Mesenchymal stem cell (in vitro differentiated cells and primary cell): ENCODE results near the gene NEDD4L.

Source experiments
- DNase-seq: peaks from one replicate; pipeline ENCODE4 v3.0.0-alpha.2; 2013
- H2AFZ ChIP-seq: one replicate; pipeline ENCODE4 v1.6.1; 2013; ENCODE audit warnings: low read depth, mild to moderate bottlenecking, control low read depth, inconsistent platforms, low read length, moderate library complexity
- H2AK5ac ChIP-seq: 2 replicates; pipeline ENCODE4 v1.6.1; 2013; ENCODE audit warnings: low read length, moderate library complexity, mild to moderate bottlenecking, inconsistent platforms; ENCODE audit not compliant: severe bottlenecking
- H2BK120ac ChIP-seq: one replicate; pipeline ENCODE4 v1.6.1; 2013; ENCODE audit warnings: low read depth, mild to moderate bottlenecking, inconsistent platforms, low read length, moderate library complexity
- H2BK12ac ChIP-seq, 2 experiments: one replicate each; pipeline ENCODE4 v1.6.1; 2013; ENCODE audit warnings: inconsistent platforms in 2 of 2, low read length in 2 of 2, mild to moderate bottlenecking in 2 of 2, moderate library complexity in 2 of 2, control low read depth in 1 of 2
- H2BK15ac ChIP-seq: one replicate; pipeline ENCODE4 v1.6.1; 2013; ENCODE audit warnings: mild to moderate bottlenecking, low read depth, inconsistent platforms; ENCODE audit not compliant: poor library complexity, severe bottlenecking
- H2BK5ac ChIP-seq: 2 replicates; pipeline ENCODE4 v1.6.1; 2013; ENCODE audit warnings: low read depth, mild to moderate bottlenecking, low read length, control low read depth, inconsistent platforms; ENCODE audit not compliant: poor library complexity, severe bottlenecking
- H3K14ac ChIP-seq, 2 experiments: one replicate each; pipeline ENCODE4 v1.6.1; 2013; ENCODE audit warnings: inconsistent platforms in 2 of 2, low read length in 2 of 2, control low read depth in 1 of 2, mild to moderate bottlenecking in 1 of 2, moderate library complexity in 1 of 2
- H3K18ac ChIP-seq, 2 experiments: one replicate each; pipeline ENCODE4 v1.6.1; 2013; ENCODE audit warnings: inconsistent platforms in 2 of 2, low read length in 2 of 2, control low read depth in 1 of 2, low read depth in 1 of 2, mild to moderate bottlenecking in 1 of 2
- H3K23ac ChIP-seq, 2 experiments: one replicate each; pipeline ENCODE4 v1.6.1; 2013; ENCODE audit warnings: inconsistent platforms in 2 of 2, low read length in 2 of 2, mild to moderate bottlenecking in 2 of 2, moderate library complexity in 2 of 2, control low read depth in 1 of 2
- H3K27ac ChIP-seq: 2 replicates; pipeline ENCODE4 v1.5.1; 2013; ENCODE audit warnings: mild to moderate bottlenecking, moderate library complexity, low read length, control low read depth, inconsistent platforms; ENCODE audit not compliant: poor library complexity, severe bottlenecking
- H3K27me3 ChIP-seq, 2 experiments: 2 replicates each; pipeline versions ENCODE4 v1.6.1 to v1.7.0; 2013; ENCODE audit warnings: low read length in 2 of 2, mild to moderate bottlenecking in 2 of 2, moderate library complexity in 2 of 2, control low read depth in 1 of 2, inconsistent platforms in 1 of 2; ENCODE audit not compliant: control insufficient read depth in 1 of 2, insufficient read depth in 1 of 2
- H3K36me3 ChIP-seq, 2 experiments: 2 replicates each; pipeline versions ENCODE4 v1.6.1 to v1.7.0; 2013; ENCODE audit warnings: low read length in 2 of 2, control low read depth in 1 of 2, inconsistent platforms in 1 of 2, low read depth in 1 of 2, mild to moderate bottlenecking in 1 of 2; ENCODE audit not compliant: insufficient read depth in 2 of 2, control insufficient read depth in 1 of 2
- H3K4ac ChIP-seq, 2 experiments: one replicate each; pipeline ENCODE4 v1.6.1; 2013; ENCODE audit warnings: inconsistent platforms in 2 of 2, low read length in 2 of 2, mild to moderate bottlenecking in 2 of 2, moderate library complexity in 2 of 2, control low read depth in 1 of 2, low read depth in 1 of 2
- H3K4me1 ChIP-seq: 2 replicates; pipeline ENCODE4 v1.6.1; 2013; ENCODE audit warnings: low read depth, low read length, control low read depth; ENCODE audit not compliant: control insufficient read depth, insufficient read depth
- H3K4me2 ChIP-seq: 2 replicates; pipeline ENCODE4 v1.6.1; 2013; ENCODE audit warnings: low read length, mild to moderate bottlenecking, inconsistent platforms; ENCODE audit not compliant: poor library complexity, severe bottlenecking
- H3K4me3 ChIP-seq, 2 experiments: 2 replicates each; pipeline versions ENCODE4 v1.5.1 to v1.7.0; 2013; ENCODE audit warnings: low read length in 2 of 2, mild to moderate bottlenecking in 2 of 2, control low read depth in 1 of 2, low read depth in 1 of 2; ENCODE audit not compliant: insufficient read depth in 1 of 2
- H3K79me1 ChIP-seq: replicated peaks from 2 replicates; pipeline ENCODE4 v1.6.1; 2013; ENCODE audit warnings: mild to moderate bottlenecking, control low read depth, low read length, inconsistent platforms; ENCODE audit not compliant: poor library complexity, severe bottlenecking
- H3K9ac ChIP-seq: 2 replicates; pipeline ENCODE4 v1.7.0; 2013; ENCODE audit warnings: mild to moderate bottlenecking, low read length, moderate library complexity
- H3K9me3 ChIP-seq: 2 replicates; pipeline ENCODE4 v1.7.0; 2013; ENCODE audit warnings: mild to moderate bottlenecking, low read length; ENCODE audit not compliant: control insufficient read depth
- H4K8ac ChIP-seq: one replicate; pipeline ENCODE4 v1.6.1; 2013; ENCODE audit warnings: inconsistent platforms, mild to moderate bottlenecking, low read length, moderate library complexity
- H4K91ac ChIP-seq: one replicate; pipeline ENCODE4 v1.6.1; 2013; ENCODE audit warnings: mild to moderate bottlenecking, low read length, inconsistent platforms
- WGBS: methylation state at CpG from one replicate; pipeline ENCODE4 v1.1.7; 2013; ENCODE audit warnings: mixed read lengths; 5-methylcytosine and 5-hydroxymethylcytosine counted together

The NEDD4L gene

GRCh38 chr18:58230438-58231179 is 186.6 kb downstream of the NEDD4L start:
- no peak overlapping the region for H3K23ac ChIP-seq
- no peaks in the 10 kb centered on the region for H3K9me3 ChIP-seq
- H2BK5ac ChIP-seq, result no peak overlapping the region
- H3K36me3 ChIP-seq, result peaks cover 0 to 7% of the 10 kb centered on the region in 2 experiments
- no peak overlapping the region for H4K91ac ChIP-seq
- H3K14ac ChIP-seq, result no peak overlapping the region
- no peak overlapping the region for H4K8ac ChIP-seq
- no peak overlapping the region for H3K18ac ChIP-seq
- H3K4me3 ChIP-seq, result no peak overlapping the region
- no peak overlapping the region for H3K9ac ChIP-seq
- H3K4me1 ChIP-seq, result peaks cover 14% of the 10 kb centered on the region
- H2BK12ac ChIP-seq, result no peak overlapping the region
- H2AFZ ChIP-seq, result no peak overlapping the region
- 84% methylated on average over 7 of the region's 8 CpGs for WGBS
- no peaks in the 10 kb centered on the region for H3K27me3 ChIP-seq
- H3K4me2 ChIP-seq, result no peak overlapping the region
- no peak overlapping the region for H2BK15ac ChIP-seq
- DNase-seq, result peak; percentile 66
- H2AK5ac ChIP-seq, result no peak overlapping the region
- H3K79me1 ChIP-seq, result peaks cover 24% of the 10 kb centered on the region
- H3K4ac ChIP-seq, result no peak overlapping the region
- H3K27ac ChIP-seq, result no peak overlapping the region
- H2BK120ac ChIP-seq, result no peak overlapping the region

- Histone ChIP-seq H3K36me3 (peaks cover 0 to 7% of the 10 kb centered on the region in 2 experiments), H2AK5ac (no peak overlapping the region), H3K18ac (no peak overlapping the region), H3K27me3 (no peaks in the 10 kb centered on the region), H2AFZ (no peak overlapping the region), H3K4me2 (no peak overlapping the region), H3K4me3 (no peak overlapping the region), H3K9ac (no peak overlapping the region), H2BK120ac (no peak overlapping the region), H4K91ac (no peak overlapping the region), H3K79me1 (peaks cover 26% of the 10 kb centered on the region), H3K27ac (no peak overlapping the region), H3K4ac (no peak overlapping the region), H3K9me3 (no peaks in the 10 kb centered on the region), H3K4me1 (peaks cover 17% of the 10 kb centered on the region), H2BK15ac (no peak overlapping the region), H3K14ac (no peak overlapping the region), H2BK5ac (no peak overlapping the region), H4K8ac (no peak overlapping the region), H3K23ac (no peak overlapping the region), H2BK12ac (no peak overlapping the region)
- no peak for DNase-seq
- WGBS, result 64% methylated on average over 2 of the region's 2 CpGs
Measured at GRCh38 chr18:58231930-58232329, 187.9 kb downstream of the NEDD4L start.

GRCh38 chr18:58232668-58233067 is 188.6 kb downstream of the NEDD4L start:
- WGBS, result 90% methylated on average over 2 of the region's 5 CpGs
- H3K4me2 ChIP-seq, result no peak overlapping the region

DNA sequence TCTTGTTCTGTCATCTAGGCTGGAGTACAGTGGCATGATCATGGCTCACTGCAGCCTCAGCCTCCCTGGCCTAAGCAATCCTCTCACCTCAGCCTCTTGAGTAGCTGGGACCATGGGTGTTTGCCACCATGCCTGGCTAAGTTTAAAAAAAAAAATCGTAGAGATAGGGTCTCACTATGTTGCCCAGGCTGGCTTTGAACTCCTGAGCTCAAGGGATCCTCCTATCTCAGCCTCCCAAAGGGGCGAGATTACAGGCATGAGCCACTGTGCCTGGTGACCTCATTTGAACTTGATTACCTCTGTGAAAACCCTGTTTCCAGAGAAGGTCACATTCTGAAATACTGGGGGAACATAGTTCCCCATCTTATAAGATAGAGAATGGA is 190.3 kb downstream of the NEDD4L start:
- Histone ChIP-seq H3K14ac (no peak overlapping the region), H4K91ac (no peak overlapping the region), H2BK120ac (no peak overlapping the region), H2AK5ac (no peak overlapping the region), H3K9me3 (no peaks in the 10 kb centered on the region), H2BK12ac (no peak overlapping the region), H2AFZ (no peak overlapping the region), H4K8ac (no peak overlapping the region), H3K27ac (no peak overlapping the region), H3K4me3 (no peak overlapping the region), H3K9ac (no peak overlapping the region), H3K27me3 (no peaks in the 10 kb centered on the region), H3K4me2 (no peak overlapping the region), H3K79me1 (peaks cover 23% of the 10 kb centered on the region), H3K23ac (no peak overlapping the region), H3K4me1 (peaks cover 13% of the 10 kb centered on the region), H2BK15ac (no peak overlapping the region), H3K36me3 (no peaks in the 10 kb centered on the region), H3K4ac (no peak overlapping the region), H3K18ac (no peak overlapping the region), H2BK5ac (no peak overlapping the region)
- 98% methylated on average over 2 of the region's 2 CpGs for WGBS
- DNase-seq, result no peak

More at GRCh38 chr18:58232668-58233067, 188.6 kb downstream of the NEDD4L start:
- H3K9ac ChIP-seq, result no peak overlapping the region
- no peak overlapping the region for H3K27ac ChIP-seq
- no peak overlapping the region for H4K8ac ChIP-seq
- H3K18ac ChIP-seq, result no peak overlapping the region
- H2AK5ac ChIP-seq, result no peak overlapping the region
- H3K27me3 ChIP-seq, result no peaks in the 10 kb centered on the region
- peaks cover 0 to 4% of the 10 kb centered on the region in 2 experiments for H3K36me3 ChIP-seq
- H2BK120ac ChIP-seq, result no peak overlapping the region
- H3K4me3 ChIP-seq, result no peak overlapping the region
- no peak overlapping the region for H2AFZ ChIP-seq
- H3K9me3 ChIP-seq, result no peaks in the 10 kb centered on the region
- H2BK15ac ChIP-seq, result no peak overlapping the region
- no peak overlapping the region for H4K91ac ChIP-seq
- no peak for DNase-seq
- no peak overlapping the region for H2BK12ac ChIP-seq
- no peak overlapping the region for H2BK5ac ChIP-seq
- peaks cover 17% of the 10 kb centered on the region for H3K4me1 ChIP-seq
- no peak overlapping the region for H3K23ac ChIP-seq
- peaks cover 23% of the 10 kb centered on the region for H3K79me1 ChIP-seq
- H3K14ac ChIP-seq, result no peak overlapping the region
- H3K4ac ChIP-seq, result no peak overlapping the region
